ENCODE data around the gene DDIT4. TPM values are rescaled to one million over a fixed set of nuclear protein-coding genes. Genes with fewer than 3 reads are reported as not detected.

The DDIT4 gene
- total and polyA plus RNA-seq, 9 of the 15 experiments (the other 6 are each of a cell fraction or from before 2014, with no cell fraction given) = 8.2 to 675 (median 159) TPM

- TF ChIP-seq CHAMP1 (IDR thresholded peaks at IDR 0.05) = no peak
- TF ChIP-seq DACH1 (IDR thresholded peaks at IDR 0.05; ENCODE audit: partially characterized antibody) = no peak
- TF ChIP-seq ZNF408 (CRISPR knock-in tag; IDR thresholded peaks at IDR 0.05; ENCODE audit: low read depth) = no peak
- no peak for TF ChIP-seq ZNF445 (CRISPR knock-in tag; IDR thresholded peaks at IDR 0.05; ENCODE audit: low read depth)
- TF ChIP-seq ZNF512 (tag; IDR thresholded peaks at IDR 0.05) = peak; percentile 29; the same call in 1 of the 2 replicates
- 0 out of 2 replicates have a peak, but pooled peaks have one; percentile 20 for TF ChIP-seq HDGF (IDR thresholded peaks at IDR 0.05)
- TF ChIP-seq KLF10 (CRISPR knock-in tag; IDR thresholded peaks at IDR 0.05) = no peak
- peak; percentile 79 for TF ChIP-seq MAFK (IDR thresholded peaks at IDR 0.05; ENCODE audit: low read length)
These were observed 17.6 kb upstream of the DDIT4 start (continued) for GRCh38 chr10:72255977-72256729.
